HG02571 (cell line): ENCODE results near the gene ACTA1.
"Not testable (repeated sequence)": the region's sequence is repeated elsewhere in the genome, so short reads cannot be mapped to it uniquely, and the experiment has no call there.

ENCODE experiments used
- ATAC-seq: cut with Tn5 transposase; IDR thresholded peaks from one replicate; pipeline ENCODE4 v1.9.1; 2021; ENCODE audit warnings: mild to moderate bottlenecking, moderate library complexity; ENCODE audit not compliant: unreplicated experiment

ACTA1 gene

GRCh38 chr1:229440851-229441537 lies 7.1 kb upstream of the ACTA1 start:
- peak; percentile 97 for ATAC-seq

- ATAC-seq: no peak
Observed at GRCh38 chr1:229438021-229438420, 4.1 kb upstream of the ACTA1 start.

DNA sequence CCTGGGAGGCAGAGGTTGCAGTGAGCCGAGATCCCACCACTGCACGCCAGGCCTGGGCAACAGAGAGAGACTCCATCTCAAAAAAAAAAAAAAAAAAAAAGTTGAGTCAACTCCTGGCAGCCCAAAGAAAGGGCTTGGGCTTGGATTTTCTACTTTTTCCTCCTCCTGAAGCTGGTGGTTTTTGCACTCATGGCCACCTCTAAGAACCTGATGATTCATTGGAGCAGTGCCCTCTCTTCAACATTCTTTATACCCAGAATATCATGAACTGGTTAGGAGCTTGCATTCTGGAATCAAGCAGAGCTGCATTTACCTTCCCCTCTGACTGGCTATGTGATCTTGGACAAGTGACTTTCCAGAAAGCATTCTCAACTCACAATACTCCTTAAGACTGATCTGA lies 3.5 kb upstream of the ACTA1 start:
- no peak for ATAC-seq

GRCh38 chr1:229436201-229436600 lies 2.3 kb upstream of the ACTA1 start:
- no peak for ATAC-seq

DNA sequence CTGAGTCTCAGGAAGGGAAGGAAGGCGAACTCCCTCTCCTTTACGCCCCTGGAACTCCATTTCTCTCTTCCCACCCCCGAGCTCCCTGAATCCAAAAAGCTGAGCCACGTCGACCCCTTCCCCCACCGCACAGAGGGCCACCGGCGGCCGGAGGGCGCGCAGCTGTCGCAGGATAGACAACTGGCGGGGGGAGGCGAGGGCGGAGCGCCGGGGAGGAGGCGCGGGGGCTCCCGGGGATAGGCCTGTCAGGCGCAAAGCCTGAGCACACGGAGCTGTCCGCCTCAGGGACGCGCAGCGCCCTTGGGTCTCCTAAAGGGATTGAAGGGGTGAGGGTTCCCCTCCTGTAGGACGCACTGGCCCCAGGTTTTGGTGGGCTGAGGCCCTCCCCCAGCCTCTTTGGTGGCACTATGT lies 752 bp upstream of the ACTA1 start:
- ATAC-seq: no peak

DNA sequence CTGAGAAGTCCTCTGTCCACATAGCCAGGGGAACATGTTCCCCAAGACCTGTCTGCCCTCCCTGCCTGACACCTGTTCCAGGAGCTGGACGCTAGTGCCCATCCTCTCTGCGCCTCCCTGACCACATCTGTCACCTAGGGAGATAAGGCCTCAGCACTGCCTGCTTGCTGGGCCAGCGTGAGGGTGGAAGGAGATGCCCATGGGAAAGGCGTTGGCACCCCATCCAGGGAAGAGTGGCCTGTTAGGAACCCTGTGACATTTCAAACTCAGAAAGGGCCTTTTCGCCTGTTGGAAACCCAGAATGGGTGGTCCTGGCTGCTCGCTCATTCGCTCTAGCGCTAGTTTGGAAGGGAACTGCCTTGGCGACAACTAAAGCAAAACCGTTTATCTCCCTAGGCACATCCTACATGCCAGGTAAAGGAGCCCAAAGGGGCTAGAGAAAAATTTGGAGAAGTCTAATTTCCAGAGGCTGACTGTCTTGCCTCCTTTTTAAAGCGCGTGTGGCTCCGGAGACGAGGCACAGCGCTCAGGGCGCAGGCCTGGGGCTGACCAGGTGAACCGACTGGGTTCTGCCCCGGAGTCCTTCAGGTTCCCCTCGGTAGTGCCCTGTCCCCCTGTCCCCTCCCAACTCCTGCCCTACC lies 410 bp downstream of the ACTA1 start:
- ATAC-seq: no peak

DNA sequence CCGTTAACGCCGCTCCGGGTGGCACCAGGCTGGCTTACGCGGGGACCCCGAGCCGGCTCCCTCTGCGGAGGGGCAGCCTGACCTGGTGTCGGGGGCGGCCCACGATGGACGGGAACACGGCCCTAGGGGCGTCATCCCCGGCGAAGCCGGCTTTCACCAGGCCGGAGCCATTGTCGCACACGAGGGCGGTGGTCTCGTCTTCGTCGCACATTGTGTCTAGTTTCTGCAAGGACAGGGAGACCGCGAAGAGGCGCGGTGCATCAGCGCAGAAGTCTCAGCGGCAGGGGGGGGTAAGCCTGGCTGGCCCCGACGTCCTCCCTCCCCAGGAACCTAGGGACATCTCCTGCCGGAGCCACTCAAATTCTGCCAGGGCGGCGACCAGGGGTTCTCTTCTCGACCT lies 989 bp downstream of the ACTA1 start:
- ATAC-seq: no peak

DNA sequence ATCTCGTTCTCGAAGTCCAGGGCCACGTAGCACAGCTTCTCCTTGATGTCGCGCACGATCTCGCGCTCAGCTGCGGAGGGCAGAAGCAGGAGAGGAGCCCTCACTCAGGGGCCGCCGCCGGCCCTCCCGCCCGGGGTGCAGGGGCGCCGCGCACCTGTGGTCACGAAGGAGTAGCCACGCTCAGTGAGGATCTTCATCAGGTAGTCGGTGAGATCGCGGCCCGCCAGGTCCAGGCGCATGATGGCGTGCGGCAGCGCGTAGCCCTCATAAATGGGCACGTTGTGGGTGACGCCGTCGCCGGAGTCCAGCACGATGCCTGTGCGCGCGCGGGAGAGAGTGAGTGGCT lies 1.8 kb downstream of the ACTA1 start:
- no peak for ATAC-seq

DNA sequence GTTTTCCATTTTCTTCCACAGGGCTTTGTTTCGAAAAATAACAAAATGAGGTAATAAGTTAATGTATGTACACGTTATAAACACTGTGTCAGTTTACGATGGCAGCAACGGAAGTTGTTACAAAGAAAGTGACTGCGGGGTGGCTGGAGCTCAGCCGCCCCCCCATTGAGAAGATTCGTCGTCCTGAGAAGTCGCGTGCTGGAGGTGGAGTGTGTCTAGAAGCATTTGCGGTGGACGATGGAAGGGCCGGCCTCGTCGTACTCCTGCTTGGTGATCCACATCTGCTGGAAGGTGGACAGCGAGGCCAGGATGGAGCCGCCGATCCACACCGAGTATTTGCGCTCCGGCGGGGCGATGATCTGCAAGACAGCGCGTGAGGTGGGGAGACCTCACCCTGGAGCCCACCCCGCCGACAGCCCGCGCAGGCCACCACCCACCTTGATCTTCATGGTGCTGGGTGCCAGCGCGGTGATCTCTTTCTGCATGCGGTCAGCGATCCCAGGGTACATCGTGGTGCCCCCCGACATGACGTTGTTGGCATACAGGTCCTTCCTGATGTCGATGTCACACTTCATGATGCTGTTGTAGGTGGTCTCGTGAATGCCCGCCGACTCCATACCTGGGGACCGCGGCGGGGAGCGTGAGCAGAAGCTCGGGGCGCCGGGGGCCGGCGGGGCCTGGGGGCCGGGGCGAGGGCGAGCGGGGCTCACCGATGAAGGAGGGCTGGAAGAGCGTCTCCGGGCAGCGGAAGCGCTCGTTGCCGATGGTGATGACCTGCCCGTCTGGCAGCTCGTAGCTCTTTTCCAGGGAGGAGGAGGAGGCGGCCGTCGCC lies 2.4 kb downstream of the ACTA1 start:
- no peak for ATAC-seq

DNA sequence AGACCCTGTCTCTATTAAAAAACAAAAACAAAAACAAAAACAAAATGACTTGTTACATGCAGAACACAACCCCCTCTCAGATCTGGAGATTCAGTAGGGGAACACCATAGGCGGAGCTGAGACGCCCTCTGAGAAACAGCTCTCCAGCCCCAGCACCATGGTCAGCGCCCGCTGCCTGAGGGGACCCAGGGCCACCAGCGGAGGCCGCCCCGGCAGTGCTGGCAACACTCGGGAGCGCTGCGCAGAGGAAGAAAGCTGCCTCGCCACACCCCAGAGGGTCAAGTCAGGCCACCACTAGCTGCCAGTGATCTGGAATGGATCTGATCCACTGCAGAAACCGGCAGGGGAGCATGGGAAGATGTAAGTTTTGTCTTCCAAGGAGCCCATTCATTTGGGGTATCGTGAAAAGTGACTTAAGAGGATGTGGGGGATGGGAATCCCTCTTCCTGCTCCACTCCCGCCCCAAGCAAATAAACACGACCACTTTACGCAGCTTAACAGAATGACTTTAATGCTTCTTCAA lies 3.1 kb downstream of the ACTA1 start:
- no peak for ATAC-seq

GRCh38 chr1:229428256-229428655 lies 5.6 kb downstream of the ACTA1 start:
- ATAC-seq: no peak

DNA sequence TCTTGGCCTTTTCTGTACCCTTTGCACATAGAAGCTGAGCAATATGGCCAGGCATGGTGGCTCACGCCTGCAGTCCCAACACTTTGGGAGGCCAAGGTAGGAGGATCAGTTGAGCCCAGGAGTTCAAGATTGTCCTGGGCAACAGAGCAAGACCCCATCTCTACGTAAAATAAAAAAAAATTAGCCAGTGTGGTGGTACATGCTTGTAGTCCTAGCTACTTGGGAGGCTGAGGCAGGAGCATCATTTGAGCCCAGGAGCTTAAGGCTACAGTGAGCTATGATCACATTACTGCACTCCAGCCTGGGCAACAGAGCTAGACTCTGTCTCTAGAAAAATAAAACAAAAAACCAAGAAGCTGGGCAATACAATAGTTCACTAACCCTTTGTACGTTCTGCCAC lies 6.3 kb downstream of the ACTA1 start:
- ATAC-seq: no peak

DNA sequence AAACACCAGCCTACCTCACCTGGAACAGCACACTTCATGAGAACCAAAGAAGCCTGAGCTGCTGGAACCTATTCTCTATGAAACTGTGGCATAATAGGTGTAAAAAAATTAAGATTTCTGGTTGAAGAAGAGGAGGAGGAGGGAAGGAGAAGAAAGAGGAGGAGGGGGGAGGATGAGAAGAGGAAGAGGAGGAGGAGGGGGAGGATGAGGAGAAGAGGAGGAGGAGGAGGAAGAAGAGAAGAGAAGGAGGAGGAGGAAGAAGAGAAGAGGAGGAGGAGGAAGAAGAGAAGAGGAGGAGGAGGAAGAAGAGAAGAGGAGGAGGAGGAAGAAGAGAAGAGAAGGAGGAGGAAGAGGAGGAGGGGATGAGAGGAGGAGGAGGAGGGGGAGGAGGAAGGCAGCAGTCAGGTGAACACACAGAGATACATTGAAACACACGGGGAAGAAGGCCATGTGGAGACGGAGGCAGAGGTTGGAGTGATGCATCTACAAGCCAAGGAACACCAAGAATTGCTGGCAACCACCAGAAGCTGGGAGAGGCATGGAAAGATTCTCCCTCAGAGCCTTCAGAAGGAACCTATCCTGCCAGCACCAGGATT lies 8.2 kb downstream of the ACTA1 start:
- ATAC-seq: no peak

GRCh38 chr1:229420765-229421164 lies 13.1 kb downstream of the ACTA1 start:
- ATAC-seq: no peak

DNA sequence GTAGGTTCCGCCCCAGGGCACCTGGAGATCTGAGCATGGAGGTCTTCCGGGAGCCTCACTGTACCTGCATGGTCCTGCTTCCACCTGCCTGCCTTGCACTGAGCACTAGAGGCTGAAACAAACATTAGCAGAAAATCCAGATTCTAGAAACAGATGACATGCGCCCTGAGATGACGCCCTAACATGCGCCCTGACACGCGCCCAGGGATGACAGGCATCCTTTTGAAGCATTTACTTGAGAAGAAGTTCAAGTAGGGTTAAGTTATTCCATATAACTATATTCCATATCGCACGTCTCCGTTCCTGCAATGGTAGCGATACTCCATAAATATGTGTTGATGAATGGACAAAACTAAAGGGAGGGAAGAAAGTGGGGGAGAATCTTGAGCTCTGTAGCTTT lies 13.7 kb downstream of the ACTA1 start:
- no peak for ATAC-seq

GRCh38 chr1:229418586-229418985 lies 15.3 kb downstream of the ACTA1 start:
- not testable (repeated sequence) for ATAC-seq

GRCh38 chr1:229412810-229413209 lies 21.1 kb downstream of the ACTA1 start:
- ATAC-seq: not testable (repeated sequence)

DNA sequence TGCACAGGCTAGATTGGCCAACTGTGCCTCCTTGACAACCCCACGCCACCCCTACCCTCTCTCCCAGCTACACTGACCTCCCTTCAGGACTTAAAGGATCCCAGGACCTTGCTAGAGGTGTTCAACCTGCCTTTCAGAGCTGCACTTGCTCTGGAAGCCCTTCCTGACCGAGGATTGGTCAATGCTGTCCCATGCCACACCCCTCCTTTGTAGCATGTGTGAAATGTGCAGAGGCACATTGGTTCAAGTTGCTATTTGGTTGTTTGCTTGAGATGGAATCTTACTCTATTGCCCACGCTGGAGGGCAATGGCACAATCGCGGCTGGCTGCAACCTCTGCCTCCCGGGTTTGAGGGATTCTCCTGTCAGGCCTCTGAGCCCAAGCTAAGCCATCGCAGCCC lies 21.8 kb downstream of the ACTA1 start:
- no peak for ATAC-seq

GRCh38 chr1:229411434-229412055 lies 22.3 kb downstream of the ACTA1 start:
- no peak for ATAC-seq

DNA sequence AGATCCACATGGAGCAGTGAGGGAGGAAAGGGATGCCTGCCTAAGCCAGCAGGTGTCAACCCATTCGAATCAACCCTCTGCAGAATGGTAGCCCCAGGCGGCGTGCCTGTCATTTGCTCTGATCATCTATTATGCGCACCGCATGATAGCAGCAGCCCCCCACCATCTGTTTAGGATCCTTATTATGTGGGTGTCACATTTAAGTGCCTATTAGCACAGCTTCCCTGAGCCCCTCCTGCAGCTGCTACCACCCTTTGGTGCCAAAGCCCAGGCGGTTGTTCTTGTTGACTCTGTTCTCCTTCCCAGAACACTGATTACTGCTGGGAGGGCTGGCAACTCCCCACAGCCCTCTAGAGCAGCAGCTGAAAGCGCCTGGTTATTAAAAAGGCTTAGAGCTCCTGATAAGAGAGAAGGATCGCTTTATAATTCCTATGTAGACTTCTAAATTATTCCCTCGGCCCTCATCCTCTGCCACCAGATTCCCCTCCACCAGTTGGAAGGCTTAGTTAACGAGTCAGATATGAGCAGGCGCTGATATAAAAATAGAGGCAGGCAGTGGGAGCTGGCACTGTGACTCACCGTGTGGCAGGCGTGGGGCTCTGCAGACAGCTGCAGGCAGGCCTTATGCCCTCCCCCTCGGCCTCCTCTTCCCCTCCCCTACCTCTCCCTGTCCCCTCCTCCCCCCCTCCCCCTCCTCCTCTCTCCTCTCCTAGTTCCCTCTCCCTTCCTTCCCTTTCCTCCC lies 23.0 kb downstream of the ACTA1 start:
- no peak for ATAC-seq
